CD4-positive, alpha-beta T cell (primary cell): Measurements from ENCODE around the gene RAB11FIP3. TPM values are rescaled to one million over a fixed set of nuclear protein-coding genes. Genes with fewer than 3 reads are reported as not detected.

Experiments
- ATAC-seq: fragments of 200-7000 bp; cut with Tn5 transposase; one replicate; pipeline ENCODE4 v1.10.0; 2022; ENCODE audit warnings: mild to moderate bottlenecking; ENCODE audit not compliant: poor library complexity
- CTCF ChIA-PET: fragments of 350-600 bp; sonication (Branson Sonifier 250); formaldehyde crosslinking; loops from one replicate; lab custom pipeline; 2021; ENCODE audit warnings: antibody characterized with exemption, inconsistent platforms; lab: Charles Lee
- POLR2A ChIA-PET: fragments of 350-600 bp; sonication (Branson Sonifier 250); formaldehyde crosslinking; loops from one replicate; lab custom pipeline; 2021; ENCODE audit warnings: antibody characterized with exemption, inconsistent platforms; lab: Charles Lee
- DNase-seq, 14 experiments: peaks; one replicate each; pipeline ENCODE4 v3.0.0-alpha.2; 2013 to 2020; ENCODE audit warnings: mixed read lengths in 2 of 14
- H3K27ac ChIP-seq, 2 donors: one replicate each; pipeline versions ENCODE4 v1.5.1 to v1.7.0; 2013; ENCODE audit warnings: low read length in 2 of 2, low read depth in 1 of 2, mild to moderate bottlenecking in 1 of 2
- H3K27me3 ChIP-seq, 2 experiments: 1 replicate in 1 of 2; 2 replicates in 1 of 2; pipeline versions ENCODE4 v1.6.1 to v1.7.0; 2013; ENCODE audit warnings: low read length in 2 of 2, control low read depth in 1 of 2, mild to moderate bottlenecking in 1 of 2, moderate library complexity in 1 of 2; ENCODE audit not compliant: insufficient read depth in 2 of 2, control insufficient read depth in 1 of 2
- H3K36me3 ChIP-seq: one replicate; pipeline ENCODE4 v1.6.1; 2013; ENCODE audit warnings: low read length, control low read depth; ENCODE audit not compliant: insufficient read depth
- H3K4me1 ChIP-seq: one replicate; pipeline ENCODE4 v1.6.1; 2013; ENCODE audit warnings: low read length, control low read depth; ENCODE audit not compliant: insufficient read depth
- H3K4me3 ChIP-seq: one replicate; pipeline ENCODE4 v1.5.1; 2013; ENCODE audit warnings: mild to moderate bottlenecking, low read length, moderate library complexity
- H3K9me3 ChIP-seq, 2 experiments: 1 replicate in 1 of 2; 2 replicates in 1 of 2; pipeline versions ENCODE4 v1.6.1 to v1.7.0; 2013; ENCODE audit warnings: low read length in 2 of 2, mild to moderate bottlenecking in 2 of 2, control low read depth in 1 of 2, moderate library complexity in 1 of 2; ENCODE audit not compliant: control insufficient read depth in 1 of 2, insufficient read depth in 1 of 2
- H3K27ac Mint-ChIP-seq: one replicate; pipeline ENCODE4 v1.8.0; 2020; ENCODE audit warnings: mixed read lengths
- H3K27me3 Mint-ChIP-seq: one replicate; pipeline ENCODE4 v1.8.0; 2021; ENCODE audit warnings: mixed read lengths
- H3K36me3 Mint-ChIP-seq: one replicate; pipeline ENCODE4 v1.8.0; 2021; ENCODE audit warnings: low read depth, mixed read lengths
- H3K4me1 Mint-ChIP-seq: one replicate; pipeline ENCODE4 v1.8.0; 2021; ENCODE audit warnings: low read depth, mixed read lengths
- H3K4me3 Mint-ChIP-seq: one replicate; pipeline ENCODE4 v1.8.0; 2020; ENCODE audit warnings: mild to moderate bottlenecking, mixed read lengths
- H3K9me3 Mint-ChIP-seq: one replicate; pipeline ENCODE4 v1.8.0; 2020; ENCODE audit warnings: mixed read lengths
- intact Hi-C, 2 experiments: fragments of 100-400 bp; cut with DNase I in 1 of 2; cut with micrococcal nuclease in 1 of 2; formaldehyde crosslinking; loops; one replicate each; pipeline versions ENCODE4 v1.15.1 to v1.9.0; 2023 to 2025; cut with DNase I, micrococcal nuclease
- total RNA-seq, 174 experiments: library from RNA in 2 of 174; stranded (reverse) in 2 of 174; gene quantifications; one replicate each; pipeline ENCODE4 v1.2.3 and lab custom pipeline; 2021 to 2026
- TF ChIP-seq, protein P1 (sequence below): fragments of 200-600 bp; IDR thresholded peaks from one replicate; pipeline ENCODE4 v1.8.0; 2022; ENCODE audit warnings: antibody characterized with exemption, mild to moderate bottlenecking

The RAB11FIP3 gene
- total RNA-seq, 2 experiments from 2014 or later: 28.4 to 29.0 TPM

DNA sequence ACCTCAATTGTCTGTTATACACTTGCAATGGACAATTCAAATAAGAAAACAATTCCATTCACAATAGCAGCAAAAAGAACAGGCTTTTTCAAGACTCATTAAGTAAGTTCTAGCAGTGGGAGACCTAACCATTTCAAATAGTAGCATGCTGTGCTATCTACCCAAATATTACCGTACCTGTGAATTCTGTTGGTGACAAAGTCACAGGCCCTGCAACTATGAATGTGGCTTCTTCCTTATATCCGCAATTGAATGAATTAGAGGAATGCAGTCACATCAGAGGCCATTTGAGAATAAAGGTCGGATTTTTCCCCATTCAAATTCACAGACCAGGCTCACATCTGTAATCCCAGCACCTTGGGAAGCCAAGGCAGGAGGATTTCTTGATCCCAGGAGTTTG lies 29.2 kb upstream of the RAB11FIP3 start:
- Mint-ChIP-seq H3K9me3 (no peaks in the 10 kb centered on the region), H3K27ac (peak overlapping the region; percentile 90), H3K27me3 (no peaks in the 10 kb centered on the region), H3K36me3 (peaks cover 5% of the 10 kb centered on the region), H3K4me1 (peaks cover 31% of the 10 kb centered on the region), H3K4me3 (peak overlapping the region; percentile 93)
- Histone ChIP-seq H3K36me3 (no peaks in the 10 kb centered on the region), H3K4me1 (peaks cover 25% of the 10 kb centered on the region), H3K9me3 (peaks cover 0 to 10% of the 10 kb centered on the region in 2 experiments), H3K27me3 (no peaks in the 10 kb centered on the region), H3K27ac (no peak overlapping the region), H3K4me3 (peak overlapping the region; percentile 49)
- ATAC-seq (no peak), DNase-seq (peak in 1 of 14 experiments; percentile 2)
- intact Hi-C loops: loop anchor here in 1 of 2 experiments (2.0 kb wide), 1 partner anchor 13 kb away; no protein-coding TSS in a partner anchor
- TF ChIP-seq, protein P1, sequence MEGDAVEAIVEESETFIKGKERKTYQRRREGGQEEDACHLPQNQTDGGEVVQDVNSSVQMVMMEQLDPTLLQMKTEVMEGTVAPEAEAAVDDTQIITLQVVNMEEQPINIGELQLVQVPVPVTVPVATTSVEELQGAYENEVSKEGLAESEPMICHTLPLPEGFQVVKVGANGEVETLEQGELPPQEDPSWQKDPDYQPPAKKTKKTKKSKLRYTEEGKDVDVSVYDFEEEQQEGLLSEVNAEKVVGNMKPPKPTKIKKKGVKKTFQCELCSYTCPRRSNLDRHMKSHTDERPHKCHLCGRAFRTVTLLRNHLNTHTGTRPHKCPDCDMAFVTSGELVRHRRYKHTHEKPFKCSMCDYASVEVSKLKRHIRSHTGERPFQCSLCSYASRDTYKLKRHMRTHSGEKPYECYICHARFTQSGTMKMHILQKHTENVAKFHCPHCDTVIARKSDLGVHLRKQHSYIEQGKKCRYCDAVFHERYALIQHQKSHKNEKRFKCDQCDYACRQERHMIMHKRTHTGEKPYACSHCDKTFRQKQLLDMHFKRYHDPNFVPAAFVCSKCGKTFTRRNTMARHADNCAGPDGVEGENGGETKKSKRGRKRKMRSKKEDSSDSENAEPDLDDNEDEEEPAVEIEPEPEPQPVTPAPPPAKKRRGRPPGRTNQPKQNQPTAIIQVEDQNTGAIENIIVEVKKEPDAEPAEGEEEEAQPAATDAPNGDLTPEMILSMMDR: no peak
- ChIA-PET CTCF (no interaction called here), POLR2A (interaction anchor here (1.0 to 1.2 kb wide), 2 partner anchors 13 to 14 kb away, joined by 3 read pairs; partner anchors contain the start of gene PGAP6)

DNA sequence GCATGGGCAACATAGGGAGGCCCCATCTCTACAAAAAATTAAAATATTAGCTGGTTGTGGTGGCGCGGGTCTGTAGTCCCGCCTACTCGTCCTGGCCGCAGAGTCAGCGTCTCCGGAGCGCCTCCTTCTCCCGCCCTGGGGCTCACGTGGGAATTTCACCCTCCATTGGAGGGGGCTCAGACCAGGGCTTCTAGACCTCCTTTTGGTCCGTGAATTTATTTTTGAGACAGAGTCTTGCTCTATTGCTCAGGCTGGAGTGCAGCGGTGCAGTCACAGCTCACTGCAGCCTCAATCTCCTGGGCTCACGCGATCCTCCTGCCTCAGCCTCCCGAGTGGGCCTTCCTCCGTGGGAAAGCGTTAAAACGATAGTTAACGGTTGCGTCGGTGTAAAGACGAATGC lies 28.8 kb upstream of the RAB11FIP3 start:
- peak overlapping the region; percentile 90 for H3K27ac Mint-ChIP-seq
- CTCF ChIA-PET: no interaction called here
- ATAC-seq: no peak
- no peaks in the 10 kb centered on the region for H3K27me3 Mint-ChIP-seq
- H3K9me3 ChIP-seq: peaks cover 0 to 6% of the 10 kb centered on the region in 2 experiments
- H3K9me3 Mint-ChIP-seq: no peaks in the 10 kb centered on the region
- peaks cover 31% of the 10 kb centered on the region for H3K4me1 Mint-ChIP-seq
- TF ChIP-seq, protein P1: no peak
- H3K4me3 Mint-ChIP-seq: peak overlapping the region; percentile 93
- peaks cover 26% of the 10 kb centered on the region for H3K4me1 ChIP-seq
- H3K36me3 Mint-ChIP-seq: peaks cover 5% of the 10 kb centered on the region
- intact Hi-C loops: loop anchor here (1.0 to 2.0 kb wide), 2 partner anchors 14 kb away; no protein-coding TSS in a partner anchor
- H3K36me3 ChIP-seq: no peaks in the 10 kb centered on the region
- H3K27ac ChIP-seq: no peak overlapping the region
- peak in 2 of 14 experiments; percentile 39 to 47 for DNase-seq
- POLR2A ChIA-PET: interaction anchor here (1.0 to 1.2 kb wide), 2 partner anchors 13 to 14 kb away, joined by 3 read pairs; partner anchors contain the start of gene PGAP6
- peak overlapping the region; percentile 49 for H3K4me3 ChIP-seq
- no peaks in the 10 kb centered on the region for H3K27me3 ChIP-seq

DNA sequence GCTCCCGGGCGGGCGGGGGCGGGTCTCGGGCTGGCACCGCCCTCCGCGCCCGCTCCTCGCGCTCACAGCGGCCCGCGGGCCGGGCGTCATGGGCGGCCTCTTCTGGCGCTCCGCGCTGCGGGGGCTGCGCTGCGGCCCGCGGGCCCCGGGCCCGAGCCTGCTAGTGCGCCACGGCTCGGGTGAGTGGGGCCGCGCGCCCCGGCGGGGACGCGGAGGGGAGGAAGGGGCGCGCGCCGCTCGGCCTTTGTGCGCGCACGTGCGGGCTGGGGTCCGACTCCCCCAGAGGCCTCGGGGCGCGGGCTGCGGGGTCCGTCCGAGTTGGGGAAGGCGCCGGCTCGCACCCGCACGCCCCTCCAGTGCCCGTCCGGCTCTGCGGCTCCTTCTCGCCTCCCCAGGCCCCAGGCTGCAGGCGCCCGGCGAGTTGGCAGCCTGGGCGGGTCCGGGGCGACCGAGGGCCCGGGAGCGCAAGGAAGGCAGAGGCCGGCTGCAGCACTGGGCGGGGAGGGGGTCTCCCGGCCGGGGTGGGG lies 28.3 kb upstream of the RAB11FIP3 start, which contains the start of gene NME4:
NME4 (plus strand) TSS at position 65 of the 527 bp plus-strand sequence; CDS start at position 89, 24 bp downstream.
- Histone ChIP-seq H3K27ac (no peak within 1 kb of the TSS), H3K4me1 (peaks cover 23% of the 10 kb centered on the region), H3K27me3 (no peaks in the 10 kb centered on the region), H3K36me3 (no peaks in the 10 kb centered on the region), H3K4me3 (peak within 1 kb of the TSS; percentile 49), H3K9me3 (peaks cover 0 to under 1% of the 10 kb centered on the region in 2 experiments)
- DNase-seq (peak in 6 of 14 experiments; percentile 13 to 73 (median 39)), ATAC-seq (no peak)
- Mint-ChIP-seq H3K9me3 (no peaks in the 10 kb centered on the region), H3K4me1 (peaks cover 26% of the 10 kb centered on the region), H3K27ac (peak within 1 kb of the TSS; percentile 90), H3K4me3 (peak within 1 kb of the TSS; percentile 98), H3K27me3 (no peaks in the 10 kb centered on the region), H3K36me3 (peaks cover 5% of the 10 kb centered on the region)
- TF ChIP-seq, protein P1: no peak
- CTCF ChIA-PET: no interaction called here
- POLR2A ChIA-PET: interaction anchor here (1.0 kb wide), 1 partner anchor 15 kb away, joined by 3 read pairs; the partner anchor contains the start of gene PGAP6
- intact Hi-C loops: loop anchor here (1.0 to 2.0 kb wide), 2 partner anchors 14 to 15 kb away; no protein-coding TSS in a partner anchor
